ENCODE data around the gene DDX20. TPM values are rescaled to one million over a fixed set of nuclear protein-coding genes. Genes with fewer than 3 reads are reported as not detected.

Gene DDX20
- total RNA-seq, 4 donors from 2014 or later, result 9.5 to 19.9 (median 13.1) TPM

- H3K9me3 ChIP-seq, result no peaks in the 10 kb centered on the region
- H3K27me3 ChIP-seq, result no peaks in the 10 kb centered on the region
- TF ChIP-seq EP300 (IDR thresholded peaks at IDR 0.05) (no peak), CTCF (IDR thresholded peaks at IDR 0.05) (no peak), POLR2AphosphoS5 (IDR thresholded peaks at IDR 0.05) (no peak), POLR2A (IDR thresholded peaks at IDR 0.05; ENCODE audit: low read depth) (no peak)
- intact Hi-C loops (cut with DNase I), result no loop called here
- H3K27ac ChIP-seq (replicated peaks in 1 of 4), result no peak overlapping the region
- H3K4me3 ChIP-seq, result no peak overlapping the region
- DNase-seq (ENCODE audit: extremely low spot score), result no peak
- no peaks in the 10 kb centered on the region for H3K4me1 ChIP-seq
- H3K36me3 ChIP-seq, result no peaks in the 10 kb centered on the region
- 94% methylated on average over 9 of the region's 9 CpGs for WGBS
These were observed 58.6 kb downstream of the DDX20 start for GRCh38 chr1:111814305-111814628.

GRCh38 chr1:111814642-111815041, 58.9 kb downstream of the DDX20 start:
- Histone ChIP-seq H3K27me3 (no peaks in the 10 kb centered on the region), H3K36me3 (no peaks in the 10 kb centered on the region), H3K4me3 (no peak overlapping the region), H3K4me1 (no peaks in the 10 kb centered on the region), H3K27ac (replicated peaks in 1 of 4) (no peak overlapping the region), H3K9me3 (no peaks in the 10 kb centered on the region)
- intact Hi-C loops (cut with DNase I), result no loop called here
- no peak for DNase-seq (ENCODE audit: extremely low spot score)
- TF ChIP-seq CTCF (IDR thresholded peaks at IDR 0.05), result no peak
- TF ChIP-seq POLR2A (IDR thresholded peaks at IDR 0.05; ENCODE audit: low read depth), result no peak
- TF ChIP-seq POLR2AphosphoS5 (IDR thresholded peaks at IDR 0.05), result no peak
- no peak for TF ChIP-seq EP300 (IDR thresholded peaks at IDR 0.05)
- WGBS, result 93% methylated on average over 3 of the region's 3 CpGs

Small RNAs within 50 kb of the gene (small RNA-seq; reads per million reads assigned to genes)
- gene INKA2, result 0 to 0.58 (median 0.17) reads per million in 3 donors

Other genes with a start within 250 kb of the DDX20 start
- gene RAP1A, start 136.1 kb upstream of the DDX20 start, total RNA-seq, result 100 to 1,000 TPM; 171 to 325 (median 216) TPM
- gene INKA2, start 16.5 kb upstream of the DDX20 start, total RNA-seq, result 10 to 100 TPM in 1 of 4 donors, 1 to 10 TPM in 3; 4.0 to 10.8 (median 8.5) TPM
- 10 to 100 TPM; 25.7 to 57.6 (median 47.5) TPM for gene KCND3, start 233.8 kb downstream of the DDX20 start, total RNA-seq